ENCODE measurements around the gene CHMP6. TPM values are rescaled to one million over a fixed set of nuclear protein-coding genes. Genes with fewer than 3 reads are reported as not detected.

The CHMP6 gene
- total RNA-seq, 2 donors from 2014 or later: 28.4 to 32.5 TPM

DNA sequence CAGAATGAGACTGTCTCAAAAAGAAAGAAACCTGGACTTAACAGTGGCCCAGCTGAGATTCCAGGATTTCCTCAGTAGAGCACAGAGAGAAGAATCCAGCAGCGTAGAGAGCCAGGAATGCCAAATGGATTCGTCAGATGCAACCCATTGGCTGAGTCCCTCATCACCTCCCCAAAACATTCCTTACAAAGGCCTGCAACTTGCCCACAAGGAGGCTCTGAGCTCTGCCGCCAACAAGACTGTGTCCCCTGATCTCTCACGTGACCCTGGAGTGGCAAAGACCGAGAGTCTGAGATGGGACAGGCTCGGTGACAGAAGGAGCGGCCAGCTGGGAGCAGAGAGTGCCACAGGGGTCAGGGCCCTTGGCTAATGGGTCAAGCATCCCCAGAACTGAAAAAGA, 6.9 kb upstream of the CHMP6 start:
- Histone ChIP-seq H3K9ac (ENCODE audit: extremely low read depth, low read length, poor library complexity, severe bottlenecking) (no peak overlapping the region), H3K4me1 (ENCODE audit: control insufficient read depth, insufficient read depth, low read length) (peaks cover 5% of the 10 kb centered on the region), H3K27me3 (ENCODE audit: control insufficient read depth, insufficient read depth, low read length, poor library complexity, severe bottlenecking) (peaks cover 8% of the 10 kb centered on the region), H3K4me3 (ENCODE audit: low read length) (no peak overlapping the region), H3K36me3 (ENCODE audit: control insufficient read depth, insufficient read depth, low read length) (no peaks in the 10 kb centered on the region), H3K9me3 (ENCODE audit: control insufficient read depth, low read length) (no peaks in the 10 kb centered on the region), H3K27ac (ENCODE audit: low read depth, low read length) (no peak overlapping the region)
- H3K36me3 Mint-ChIP-seq (ENCODE audit: low read depth): no peaks in the 10 kb centered on the region
- TF ChIP-seq CTCF (conservative IDR thresholded peaks at IDR 0.05): peak; percentile 50
- H3K27me3 Mint-ChIP-seq (ENCODE audit: insufficient read depth): peaks cover 21% of the 10 kb centered on the region
- H3K4me3 Mint-ChIP-seq: no peak overlapping the region
- H3K4me1 Mint-ChIP-seq: no peaks in the 10 kb centered on the region
- peak overlapping the region; percentile 59 for H3K27ac Mint-ChIP-seq
- 48 to 71% methylated on average over 6 to 7 of the region's 7 CpGs for WGBS, 2 experiments (ENCODE audit: insufficient coverage in 1 of 2, insufficient read length in 1 of 2)
- peak; percentile 93 for DNase-seq
- H3K9me3 Mint-ChIP-seq: no peaks in the 10 kb centered on the region

GRCh38 chr17:80986046-80986445, 5.6 kb upstream of the CHMP6 start:
- no peaks in the 10 kb centered on the region for H3K36me3 ChIP-seq (ENCODE audit: control insufficient read depth, insufficient read depth, low read length)
- TF ChIP-seq CTCF (conservative IDR thresholded peaks at IDR 0.05): no peak
- peaks cover 5% of the 10 kb centered on the region for H3K4me1 ChIP-seq (ENCODE audit: control insufficient read depth, insufficient read depth, low read length)
- H3K4me3 ChIP-seq (ENCODE audit: low read length): no peak overlapping the region
- Mint-ChIP-seq H3K9me3 (no peaks in the 10 kb centered on the region), H3K27me3 (ENCODE audit: insufficient read depth) (peaks cover 19% of the 10 kb centered on the region), H3K27ac (no peak overlapping the region), H3K4me1 (no peaks in the 10 kb centered on the region), H3K36me3 (ENCODE audit: low read depth) (no peaks in the 10 kb centered on the region), H3K4me3 (no peak overlapping the region)
- 93 to 95% methylated on average over 6 to 7 of the region's 7 CpGs for WGBS, 2 experiments (ENCODE audit: insufficient coverage in 1 of 2, insufficient read length in 1 of 2)
- no peak for DNase-seq
- peaks cover 8% of the 10 kb centered on the region for H3K27me3 ChIP-seq (ENCODE audit: control insufficient read depth, insufficient read depth, low read length, poor library complexity, severe bottlenecking)
- H3K9me3 ChIP-seq (ENCODE audit: control insufficient read depth, low read length): no peaks in the 10 kb centered on the region
- no peak overlapping the region for H3K9ac ChIP-seq (ENCODE audit: extremely low read depth, low read length, poor library complexity, severe bottlenecking)
- H3K27ac ChIP-seq (ENCODE audit: low read depth, low read length): no peak overlapping the region

- WGBS, 2 experiments (ENCODE audit: insufficient coverage in 1 of 2, insufficient read length in 1 of 2): 90 to 94% methylated on average over 15 to 18 of the region's 18 CpGs
- no peak overlapping the region for H3K4me3 ChIP-seq (ENCODE audit: low read length)
- peak; percentile 47 for DNase-seq
- no peak overlapping the region for H3K27ac ChIP-seq (ENCODE audit: low read depth, low read length)
- no peaks in the 10 kb centered on the region for H3K36me3 ChIP-seq (ENCODE audit: control insufficient read depth, insufficient read depth, low read length)
- H3K9me3 ChIP-seq (ENCODE audit: control insufficient read depth, low read length): no peaks in the 10 kb centered on the region
- Mint-ChIP-seq H3K36me3 (ENCODE audit: low read depth) (no peaks in the 10 kb centered on the region), H3K27me3 (ENCODE audit: insufficient read depth) (peaks cover 15% of the 10 kb centered on the region), H3K27ac (no peak overlapping the region), H3K4me3 (no peak overlapping the region), H3K4me1 (no peaks in the 10 kb centered on the region), H3K9me3 (no peaks in the 10 kb centered on the region)
- peaks cover 5% of the 10 kb centered on the region for H3K4me1 ChIP-seq (ENCODE audit: control insufficient read depth, insufficient read depth, low read length)
- peaks cover 4% of the 10 kb centered on the region for H3K27me3 ChIP-seq (ENCODE audit: control insufficient read depth, insufficient read depth, low read length, poor library complexity, severe bottlenecking)
- H3K9ac ChIP-seq (ENCODE audit: extremely low read depth, low read length, poor library complexity, severe bottlenecking): no peak overlapping the region
- no peak for TF ChIP-seq CTCF (conservative IDR thresholded peaks at IDR 0.05)
These were observed 4.7 kb upstream of the CHMP6 start for GRCh38 chr17:80986816-80987475.
